Thoracic aorta (tissue), 2 donors: ENCODE data around the gene RBFOX2. TPM values are rescaled to one million over a fixed set of nuclear protein-coding genes. Genes with fewer than 3 reads are reported as not detected.

Experiments
- ATAC-seq: fragments of 150-250 bp; one replicate; pipeline ENCODE4 v1.8.0; 2017; ENCODE audit warnings: low read depth; ENCODE audit not compliant: insufficient number of reproducible peaks, low FRiP score
- DNase-seq: peaks from one replicate; pipeline ENCODE4 v3.0.0-alpha.2; 2020; ENCODE audit warnings: low spot score
- H3K27ac ChIP-seq, 2 donors: fragments of 200-600 bp; sonication (generic); 1 replicate in 1 of 2; 2 replicates in 1 of 2; pipeline ENCODE4 v1.5.1; 2016; ENCODE audit warnings: mild to moderate bottlenecking in 2 of 2, moderate library complexity in 2 of 2
- H3K27me3 ChIP-seq: fragments of 200-600 bp; sonication (generic); replicated peaks from 2 replicates; pipeline ENCODE4 v1.6.0; 2016; ENCODE audit warnings: mild to moderate bottlenecking; ENCODE audit not compliant: insufficient read depth
- H3K36me3 ChIP-seq: fragments of 200-600 bp; sonication (generic); one replicate; pipeline ENCODE4 v1.5.1; 2016
- H3K4me1 ChIP-seq, 2 donors: fragments of 200-600 bp; sonication (generic); 1 replicate in 1 of 2; 2 replicates in 1 of 2; pipeline versions ENCODE4 v1.5.1 to v1.6.0; 2016; ENCODE audit warnings: low read depth in 2 of 2, mild to moderate bottlenecking in 1 of 2; ENCODE audit not compliant: control insufficient read depth in 1 of 2
- H3K4me3 ChIP-seq: fragments of 200-600 bp; sonication (generic); 2 replicates; pipeline ENCODE4 v1.5.1; 2016; ENCODE audit warnings: mild to moderate bottlenecking
- H3K9me3 ChIP-seq: fragments of 200-600 bp; sonication (generic); 2 replicates; pipeline ENCODE4 v1.5.1; 2016
- total RNA-seq, 2 donors: library from RNA; depleted of rRNA; stranded (reverse); fragments of >200 nt; gene quantifications; one replicate each; pipeline versions ENCODE4 v1.1.0 to v1.2.3, GENCODE V29; 2016
- TF ChIP-seq, protein P1 (sequence below): fragments of 200-600 bp; sonication (generic); IDR thresholded peaks from one replicate; pipeline ENCODE4 v1.5.1; 2019; ENCODE audit warnings: antibody characterized with exemption

The RBFOX2 gene
- total RNA-seq, 2 donors from 2014 or later: 117 to 143 TPM

DNA sequence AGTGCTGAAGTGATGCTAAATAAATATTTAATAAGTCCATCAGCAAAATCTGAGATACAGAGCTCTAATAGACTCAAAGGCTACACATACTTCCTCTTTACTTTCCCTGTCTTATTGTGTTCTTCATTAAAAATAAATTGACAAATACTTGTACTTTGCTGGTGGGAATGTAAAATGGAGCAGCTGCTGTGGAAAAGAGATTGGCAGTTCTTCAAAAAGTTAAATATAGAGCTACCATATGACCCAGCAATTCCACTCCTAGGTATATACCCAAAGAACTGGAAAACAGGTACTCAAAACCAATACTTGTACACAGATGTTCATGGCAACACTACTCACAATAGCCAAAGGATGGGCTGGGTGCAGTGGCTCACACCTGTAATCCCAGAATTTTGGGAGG lies 76.0 kb downstream of the RBFOX2 start:
- Histone ChIP-seq H3K4me3 (no peak overlapping the region), H3K9me3 (no peaks in the 10 kb centered on the region), H3K27me3 (no peaks in the 10 kb centered on the region), H3K36me3 (no peaks in the 10 kb centered on the region), H3K27ac (no peak overlapping the region), H3K4me1 (no peaks in the 10 kb centered on the region)
- ATAC-seq (no peak), DNase-seq (no peak)
- TF ChIP-seq, protein P1, sequence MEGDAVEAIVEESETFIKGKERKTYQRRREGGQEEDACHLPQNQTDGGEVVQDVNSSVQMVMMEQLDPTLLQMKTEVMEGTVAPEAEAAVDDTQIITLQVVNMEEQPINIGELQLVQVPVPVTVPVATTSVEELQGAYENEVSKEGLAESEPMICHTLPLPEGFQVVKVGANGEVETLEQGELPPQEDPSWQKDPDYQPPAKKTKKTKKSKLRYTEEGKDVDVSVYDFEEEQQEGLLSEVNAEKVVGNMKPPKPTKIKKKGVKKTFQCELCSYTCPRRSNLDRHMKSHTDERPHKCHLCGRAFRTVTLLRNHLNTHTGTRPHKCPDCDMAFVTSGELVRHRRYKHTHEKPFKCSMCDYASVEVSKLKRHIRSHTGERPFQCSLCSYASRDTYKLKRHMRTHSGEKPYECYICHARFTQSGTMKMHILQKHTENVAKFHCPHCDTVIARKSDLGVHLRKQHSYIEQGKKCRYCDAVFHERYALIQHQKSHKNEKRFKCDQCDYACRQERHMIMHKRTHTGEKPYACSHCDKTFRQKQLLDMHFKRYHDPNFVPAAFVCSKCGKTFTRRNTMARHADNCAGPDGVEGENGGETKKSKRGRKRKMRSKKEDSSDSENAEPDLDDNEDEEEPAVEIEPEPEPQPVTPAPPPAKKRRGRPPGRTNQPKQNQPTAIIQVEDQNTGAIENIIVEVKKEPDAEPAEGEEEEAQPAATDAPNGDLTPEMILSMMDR: no peak

DNA sequence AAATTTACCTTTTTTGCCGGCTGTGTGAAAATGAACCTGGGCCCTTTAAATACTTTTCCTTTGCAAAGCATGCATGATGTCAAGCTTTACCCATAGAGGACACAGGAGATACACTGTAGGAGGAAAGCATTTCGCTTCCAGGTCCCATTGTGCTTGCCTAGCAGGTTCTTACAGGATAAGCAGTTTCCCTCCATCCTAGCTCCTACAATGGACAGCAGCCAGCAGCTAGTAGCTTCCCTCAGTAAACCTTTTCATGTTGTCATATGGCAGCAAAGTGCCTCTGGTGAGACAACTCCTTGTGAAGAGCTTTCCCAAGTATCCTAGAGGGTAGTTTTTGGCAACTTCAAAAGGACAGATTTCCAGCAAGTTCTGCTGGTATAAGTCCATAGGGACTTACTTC lies 78.4 kb downstream of the RBFOX2 start:
- TF ChIP-seq, protein P1: no peak
- Histone ChIP-seq H3K4me1 (no peaks in the 10 kb centered on the region), H3K27ac (no peak overlapping the region), H3K27me3 (no peaks in the 10 kb centered on the region), H3K36me3 (no peaks in the 10 kb centered on the region), H3K4me3 (no peak overlapping the region), H3K9me3 (no peaks in the 10 kb centered on the region)
- DNase-seq (no peak), ATAC-seq (no peak)

DNA sequence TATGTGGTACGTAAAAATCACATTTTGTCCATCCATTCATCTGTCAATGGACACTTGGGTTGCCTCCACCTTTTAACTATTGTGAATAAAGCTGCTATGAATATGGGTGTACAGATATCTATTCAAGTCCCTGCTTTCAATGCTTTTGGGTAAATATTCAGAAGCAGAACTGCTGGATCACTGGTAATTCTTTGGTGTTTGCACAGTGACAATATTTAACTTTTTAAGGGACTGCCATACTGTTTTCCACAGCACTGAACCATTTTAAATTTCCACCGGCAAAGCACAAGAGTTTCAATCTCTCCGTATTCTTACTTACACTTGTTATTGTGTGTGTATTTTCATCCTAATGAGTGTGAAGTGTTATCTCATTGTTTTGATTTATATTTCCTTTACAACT lies 79.4 kb downstream of the RBFOX2 start:
- DNase-seq: no peak
- ATAC-seq: no peak
- Histone ChIP-seq H3K4me1 (no peaks in the 10 kb centered on the region), H3K9me3 (no peaks in the 10 kb centered on the region), H3K36me3 (no peaks in the 10 kb centered on the region), H3K27me3 (no peaks in the 10 kb centered on the region), H3K27ac (no peak overlapping the region), H3K4me3 (no peak overlapping the region)
- TF ChIP-seq, protein P1: no peak

DNA sequence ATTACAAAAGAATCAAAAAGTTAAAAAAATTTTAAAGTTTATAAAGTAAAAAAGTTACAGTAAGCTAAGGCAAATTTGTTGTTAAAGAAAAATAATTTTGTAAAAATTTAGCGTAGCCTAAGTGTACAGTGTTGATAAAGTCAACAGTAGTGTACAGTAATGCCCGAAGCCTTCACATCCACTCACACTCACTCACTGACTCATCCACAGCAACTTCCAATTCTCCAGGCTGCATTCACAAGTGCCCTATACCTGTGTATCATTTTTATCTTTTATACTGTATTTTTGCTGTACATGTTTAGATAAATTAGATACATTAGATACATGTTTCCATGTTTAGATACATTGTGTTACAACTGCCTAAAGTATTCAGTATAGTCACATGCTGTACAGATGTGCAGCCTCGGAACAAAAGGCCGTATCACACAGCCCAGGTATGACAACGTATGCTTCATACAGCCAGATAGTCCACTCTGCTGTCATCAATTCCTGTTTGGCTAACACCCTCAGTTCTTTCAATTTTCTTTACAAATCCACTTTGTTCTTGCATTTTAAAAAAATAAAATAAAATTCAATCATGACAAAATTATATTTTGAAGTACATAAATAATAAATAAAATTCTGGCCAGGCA lies 80.7 kb downstream of the RBFOX2 start:
- Histone ChIP-seq H3K27ac (no peak overlapping the region), H3K4me1 (no peaks in the 10 kb centered on the region), H3K27me3 (no peaks in the 10 kb centered on the region), H3K4me3 (no peak overlapping the region), H3K9me3 (no peaks in the 10 kb centered on the region), H3K36me3 (no peaks in the 10 kb centered on the region)
- no peak for ATAC-seq
- TF ChIP-seq, protein P1: no peak
- no peak for DNase-seq

DNA sequence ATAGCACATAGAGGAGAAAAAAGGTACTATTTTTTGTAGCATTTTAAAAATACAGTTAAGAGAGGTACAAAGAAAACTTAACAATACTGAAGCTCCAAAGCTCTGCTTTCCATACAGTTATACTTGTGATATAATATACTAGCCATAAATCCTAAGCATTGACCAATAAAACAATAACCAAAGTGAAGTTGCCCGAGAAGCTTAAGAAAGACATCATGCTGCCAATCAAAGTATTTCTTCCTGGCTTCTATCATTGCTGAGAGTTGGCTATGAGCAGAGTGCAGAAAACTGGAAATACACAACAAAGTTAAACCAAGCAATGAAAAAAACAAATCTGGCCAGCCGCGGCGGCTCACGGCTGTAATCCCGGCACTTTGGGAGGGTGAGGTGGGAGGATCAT lies 84.2 kb downstream of the RBFOX2 start:
- no peaks in the 10 kb centered on the region for H3K9me3 ChIP-seq
- peak overlapping the region; percentile 6 for H3K4me3 ChIP-seq
- H3K4me1 ChIP-seq: no peaks in the 10 kb centered on the region
- no peaks in the 10 kb centered on the region for H3K36me3 ChIP-seq
- DNase-seq (no peak), ATAC-seq (no peak)
- TF ChIP-seq, protein P1: no peak
- H3K27ac ChIP-seq: no peak overlapping the region
- H3K27me3 ChIP-seq: no peaks in the 10 kb centered on the region
